H1 (cell line): Measurements from ENCODE around the gene ASCC2. TPM values are rescaled to one million over a fixed set of nuclear protein-coding genes. Genes with fewer than 3 reads are reported as not detected.

Experiments
- CTCF ChIA-PET: fragments of 300-600 bp; sonication (Branson Sonifier 250); formaldehyde crosslinking; loops from one replicate; lab custom pipeline; 2021; ENCODE audit not compliant: partially characterized antibody; lab: Charles Lee
- POLR2A ChIA-PET: fragments of 300-600 bp; sonication (Branson Sonifier 250); formaldehyde crosslinking; loops from one replicate; lab custom pipeline; 2021; ENCODE audit warnings: inconsistent platforms; ENCODE audit not compliant: partially characterized antibody; lab: Charles Lee
- DNase-seq, 2 experiments: peaks; one replicate each; pipeline versions ENCODE4 v3.0.0 to v3.0.0-alpha.2; 2010 to 2022; ENCODE audit warnings: low spot score in 2 of 2, low read depth in 1 of 2, mixed read lengths in 1 of 2
- FAIRE-seq: peaks from 2 replicates; lab custom pipeline; 2011; peaks lifted over from hg19 to GRCh38; lab: Jason Lieb, UNC
- H2AFZ ChIP-seq: 2 replicates; pipeline ENCODE4 v1.8.1; 2012; ENCODE audit warnings: low read length, inconsistent platforms
- H2AK5ac ChIP-seq: 2 replicates; pipeline ENCODE4 v1.6.1; 2013; ENCODE audit warnings: low read depth, low read length
- H2BK120ac ChIP-seq: replicated peaks from 2 replicates; pipeline ENCODE3; 2013; ENCODE audit warnings: low read depth, low read length, inconsistent platforms
- H2BK12ac ChIP-seq: 2 replicates; pipeline ENCODE4 v1.6.1; 2013; ENCODE audit warnings: low read depth, low read length
- H2BK15ac ChIP-seq: 2 replicates; pipeline ENCODE4 v1.6.1; 2013; ENCODE audit warnings: low read length
- H2BK20ac ChIP-seq: 2 replicates; pipeline ENCODE4 v1.6.1; 2013; ENCODE audit warnings: low read length
- H2BK5ac ChIP-seq: 2 replicates; pipeline ENCODE4 v1.6.1; 2013; ENCODE audit warnings: low read depth, low read length
- H3K14ac ChIP-seq: 2 replicates; pipeline ENCODE4 v1.6.1; 2013; ENCODE audit warnings: inconsistent platforms; ENCODE audit not compliant: insufficient read length
- H3K18ac ChIP-seq: 2 replicates; pipeline ENCODE4 v1.6.1; 2013; ENCODE audit warnings: low read length; ENCODE audit errors: extremely low read depth
- H3K23ac ChIP-seq: 2 replicates; pipeline ENCODE4 v1.6.1; 2013; ENCODE audit warnings: inconsistent platforms; ENCODE audit not compliant: insufficient read length
- H3K23me2 ChIP-seq: 2 replicates; pipeline ENCODE4 v1.6.1; 2013; ENCODE audit warnings: low read depth, low read length
- H3K27ac ChIP-seq: 2 replicates; pipeline ENCODE4 v1.6.1; 2011; ENCODE audit warnings: low read depth, low read length, inconsistent platforms
- H3K27me3 ChIP-seq, 4 experiments: replicated peaks in 1 of 4; 1 replicate in 1 of 4; 2 replicates in 3 of 4; pipeline versions ENCODE4 v1.6.1 to v1.8.1; 2011 to 2013; ENCODE audit warnings: low read length in 3 of 4, mild to moderate bottlenecking in 3 of 4, inconsistent platforms in 2 of 4, mixed read lengths in 2 of 4, moderate library complexity in 1 of 4; ENCODE audit not compliant: control insufficient read depth in 3 of 4, insufficient read depth in 3 of 4; ENCODE audit errors: extremely low read depth in 1 of 4
- H3K36me3 ChIP-seq, 4 experiments: 2 replicates each; pipeline versions ENCODE4 v1.6.1 to v1.8.1; 2011 to 2013; ENCODE audit warnings: mild to moderate bottlenecking in 4 of 4, low read length in 3 of 4, moderate library complexity in 2 of 4, control low read depth in 1 of 4, inconsistent platforms in 1 of 4; ENCODE audit not compliant: insufficient read depth in 4 of 4, control insufficient read depth in 2 of 4
- H3K4ac ChIP-seq: replicated peaks from 2 replicates; pipeline ENCODE3; 2013; ENCODE audit warnings: low read length, low read depth, mixed read lengths, inconsistent platforms; ENCODE audit not compliant: insufficient read length
- H3K4me1 ChIP-seq, 4 experiments: replicated peaks in 1 of 4; 1 replicate in 1 of 4; 2 replicates in 3 of 4; pipeline versions ENCODE4 v1.6.1 to v1.8.1; 2011 to 2013; ENCODE audit warnings: low read length in 3 of 4, inconsistent platforms in 2 of 4, mixed read lengths in 1 of 4; ENCODE audit not compliant: insufficient read depth in 4 of 4, control insufficient read depth in 3 of 4
- H3K4me2 ChIP-seq, 2 experiments: 2 replicates each; pipeline versions ENCODE4 v1.6.1 to v1.8.1; 2011 to 2013; ENCODE audit warnings: low read depth in 2 of 2, low read length in 2 of 2, control low read depth in 1 of 2, inconsistent platforms in 1 of 2, mild to moderate bottlenecking in 1 of 2; ENCODE audit not compliant: insufficient read depth in 1 of 2
- H3K4me3 ChIP-seq, 4 experiments: fragments of 200-600, 300-600 bp in 1 of 4; sonication (generic), shearing (Covaris generic), sonication (Bioruptor Twin) in 1 of 4; 2 replicates each; pipeline versions ENCODE4 v1.5.1 to v1.8.1; 2011 to 2016; ENCODE audit warnings: low read length in 4 of 4, low read depth in 3 of 4, control low read depth in 2 of 4, inconsistent platforms in 2 of 4, mild to moderate bottlenecking in 2 of 4, mixed read lengths in 1 of 4, moderate library complexity in 1 of 4; ENCODE audit not compliant: insufficient read depth in 2 of 4; ENCODE audit errors: extremely low read depth in 1 of 4
- H3K56ac ChIP-seq: replicated peaks from 2 replicates; pipeline ENCODE3; 2013; ENCODE audit warnings: low read depth, mild to moderate bottlenecking, mixed read lengths, low read length, inconsistent platforms; ENCODE audit not compliant: insufficient read length
- H3K79me1 ChIP-seq: 2 replicates; pipeline ENCODE4 v1.6.1; 2013; ENCODE audit warnings: low read depth, low read length, control low read depth
- H3K79me2 ChIP-seq, 2 experiments: 2 replicates each; pipeline versions ENCODE4 v1.6.1 to v1.8.1; 2012 to 2013; ENCODE audit warnings: low read length in 2 of 2, mild to moderate bottlenecking in 2 of 2, inconsistent platforms in 1 of 2; ENCODE audit not compliant: insufficient read depth in 2 of 2, control insufficient read depth in 1 of 2
- H3K9ac ChIP-seq, 4 experiments: replicated peaks in 1 of 4; 1 replicate in 1 of 4; 2 replicates in 3 of 4; pipeline versions ENCODE4 v1.6.1 to v1.8.1; 2011 to 2013; ENCODE audit warnings: low read depth in 3 of 4, low read length in 3 of 4, control low read depth in 2 of 4, mild to moderate bottlenecking in 2 of 4, moderate library complexity in 2 of 4, inconsistent platforms in 1 of 4; ENCODE audit errors: extremely low read depth in 1 of 4
- H3K9me3 ChIP-seq, 2 experiments: 2 replicates each; pipeline versions ENCODE4 v1.6.1 to v1.8.1; 2012 to 2013; ENCODE audit warnings: mild to moderate bottlenecking in 2 of 2, moderate library complexity in 2 of 2, control low read depth in 1 of 2, inconsistent platforms in 1 of 2, low read depth in 1 of 2, low read length in 1 of 2, mixed read lengths in 1 of 2; ENCODE audit not compliant: insufficient read depth in 2 of 2
- H4K20me1 ChIP-seq, 2 experiments: replicated peaks in 1 of 2; 2 replicates each; pipeline versions ENCODE3 to v1.8.1; 2011 to 2013; ENCODE audit warnings: inconsistent platforms in 2 of 2, low read length in 2 of 2, mild to moderate bottlenecking in 1 of 2; ENCODE audit not compliant: insufficient read depth in 2 of 2, control insufficient read depth in 1 of 2
- H4K5ac ChIP-seq: 2 replicates; pipeline ENCODE4 v1.6.1; 2013; ENCODE audit warnings: low read length, low read depth, mixed read lengths, inconsistent platforms; ENCODE audit not compliant: insufficient read length
- H4K8ac ChIP-seq: 2 replicates; pipeline ENCODE4 v1.8.0; 2013; ENCODE audit warnings: mild to moderate bottlenecking, moderate library complexity, low read length, inconsistent platforms; ENCODE audit not compliant: insufficient read depth; ENCODE audit errors: extremely low read depth
- H4K91ac ChIP-seq: replicated peaks from 2 replicates; pipeline ENCODE3; 2013; ENCODE audit warnings: low read length, mixed read lengths, inconsistent platforms; ENCODE audit not compliant: insufficient read length
- BCL11A ChIP-seq, 2 experiments: IDR thresholded peaks; one replicate each; pipeline ENCODE4 v1.6.1; 2011; ENCODE audit warnings: low read depth in 2 of 2, low read length in 2 of 2, mild to moderate bottlenecking in 2 of 2
- CTBP2 ChIP-seq: IDR thresholded peaks from 2 replicates; pipeline ENCODE4 v1.7.0; 2011; ENCODE audit warnings: borderline replicate concordance, mild to moderate bottlenecking, moderate library complexity, mixed read lengths, low read length; ENCODE audit not compliant: insufficient read depth, insufficient read length
- EP300 ChIP-seq, 2 experiments: IDR thresholded peaks; 1 replicate in 1 of 2; 2 replicates in 1 of 2; pipeline ENCODE4 v1.6.1; 2011 to 2012; ENCODE audit warnings: low read depth in 2 of 2, low read length in 2 of 2, mild to moderate bottlenecking in 2 of 2, borderline replicate concordance in 1 of 2, inconsistent platforms in 1 of 2, moderate library complexity in 1 of 2
- GTF2F1 ChIP-seq: IDR thresholded peaks from 2 replicates; pipeline ENCODE4 v1.6.1; 2012; ENCODE audit warnings: low read depth, low read length, improper control_type of control experiment, borderline replicate concordance
- HDAC6 ChIP-seq: IDR thresholded peaks from one replicate; pipeline ENCODE4 v1.7.1; 2012; ENCODE audit warnings: low read depth, mild to moderate bottlenecking, inconsistent platforms, low read length, moderate library complexity
- MAFK ChIP-seq: IDR thresholded peaks from 2 replicates; pipeline ENCODE4 v1.6.1; 2012; ENCODE audit warnings: low read depth, mild to moderate bottlenecking, improper control_type of control experiment, low read length
- NRF1 ChIP-seq: IDR thresholded peaks from 2 replicates; pipeline ENCODE4 v1.6.1; 2011; ENCODE audit warnings: mild to moderate bottlenecking, low read depth, low read length, improper control_type of control experiment
- RAD21 ChIP-seq, 2 experiments: IDR thresholded peaks in 1 of 2; conservative IDR thresholded peaks in 1 of 2; 2 replicates each; pipeline ENCODE4 v1.6.1; 2011; ENCODE audit warnings: low read depth in 2 of 2, low read length in 2 of 2, improper control_type of control experiment in 1 of 2, inconsistent platforms in 1 of 2, mild to moderate bottlenecking in 1 of 2, moderate library complexity in 1 of 2
- RNF2 ChIP-seq: fragments of 200-900, 300-1000 bp; sonication (generic); IDR thresholded peaks from 2 replicates; pipeline ENCODE4 v1.7.1; 2016; ENCODE audit warnings: borderline replicate concordance, low read depth, mild to moderate bottlenecking, antibody characterized with exemption, low read length; ENCODE audit not compliant: poor library complexity, severe bottlenecking; ENCODE audit errors: missing control alignments
- SP1 ChIP-seq: IDR thresholded peaks from 2 replicates; pipeline ENCODE4 v1.6.1; 2011; ENCODE audit warnings: low read depth, low read length
- SP4 ChIP-seq: IDR thresholded peaks from 2 replicates; pipeline ENCODE4 v1.6.1; 2012; ENCODE audit warnings: low read length, inconsistent platforms
- ZNF274 ChIP-seq: IDR thresholded peaks from 2 replicates; pipeline ENCODE4 v1.7.0; 2012; ENCODE audit warnings: low read length, borderline replicate concordance; ENCODE audit errors: extremely low read depth
- WGBS, 2 experiments: shearing (Covaris generic) in 1 of 2; methylation state at CpG; one replicate each; pipeline versions ENCODE4 v1.1.6 to v1.1.7; 2013 to 2015; ENCODE audit warnings: low lambda C conversion rate in 2 of 2, mixed read lengths in 2 of 2, inconsistent platforms in 1 of 2, low coverage in 1 of 2, missing lambda C conversion rate in 1 of 2; ENCODE audit not compliant: insufficient replicate concordance in 2 of 2, insufficient coverage in 1 of 2, insufficient read length in 1 of 2; ENCODE audit errors: extremely low coverage in 1 of 2, missing lambda C conversion rate in 1 of 2; 5-methylcytosine and 5-hydroxymethylcytosine counted together
- polyA plus RNA-seq, 7 experiments: library from polyadenylated mRNA; depleted of rRNA in 3 of 7; stranded (reverse) in 5 of 7; unstranded in 2 of 7; fragments of >200 nt in 5 of 7; fragments of 200-250 nt in 2 of 7; gene quantifications; 1 replicate in 5 of 7; 2 replicates in 1 of 7; 4 replicates in 1 of 7; pipeline versions ENCODE4 v1.2.1 to v1.2.3, GENCODE V29; 2011 to 2013; ENCODE audit warnings: missing spikeins in 2 of 7, mixed read lengths in 2 of 7
- total RNA-seq: library from RNA; stranded (reverse); fragmentation: NEBNext Ultra II Directional; extraction: Animal tissue kit (Norgen Biotek cat#: 25700); gene quantifications from 2 replicates; pipeline ENCODE4 v1.2.1, GENCODE V29; 2021

Gene ASCC2
- total and polyA plus RNA-seq, 2 of the 8 experiments (the other 6 are each of a cell fraction or from before 2014, with no cell fraction given): 35.0 to 35.8 TPM

DNA sequence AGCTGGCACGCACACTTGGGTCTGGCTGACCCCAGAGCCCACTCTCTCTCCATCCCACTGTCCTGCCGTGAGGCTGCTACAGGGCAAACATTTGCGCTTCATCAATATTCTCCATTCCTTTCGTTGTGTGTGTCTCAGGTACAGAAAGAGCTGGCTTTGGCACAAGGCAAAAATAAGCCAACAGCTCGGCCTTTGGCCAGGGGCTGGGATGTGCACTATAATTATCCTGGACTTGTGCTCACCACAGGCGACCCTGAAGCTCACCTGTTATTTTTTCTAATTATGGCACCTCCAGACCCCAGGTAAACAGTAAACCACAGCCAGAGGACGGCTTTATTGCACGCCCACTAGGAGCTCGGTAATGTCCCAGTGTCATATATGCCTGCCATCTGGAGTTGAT, 82.2 kb downstream of the ASCC2 start:
- Histone ChIP-seq H3K27ac (no peak overlapping the region), H3K23me2 (no peaks in the 10 kb centered on the region), H2BK15ac (no peak overlapping the region), H4K91ac (no peak overlapping the region), H3K4ac (no peak overlapping the region), H4K20me1 (peaks cover 0 to 1% of the 10 kb centered on the region in 2 experiments), H2BK120ac (no peak overlapping the region), H2BK12ac (0 out of 2 replicates have a peak overlapping the region, but pooled peaks have one; percentile 27), H2AFZ (no peak overlapping the region), H3K4me1 (peaks cover 0 to 2% (median 0%) of the 10 kb centered on the region in 4 experiments; a peak in 2 of 7 replicates), H4K5ac (no peak overlapping the region), H3K9ac (no peak overlapping the region; a peak in 1 of 7 replicates), H2AK5ac (no peak overlapping the region), H3K18ac (no peak overlapping the region), H3K4me3 (no peak overlapping the region), H2BK5ac (no peak overlapping the region), H3K14ac (no peak overlapping the region), H3K36me3 (no peaks in the 10 kb centered on the region), H2BK20ac (no peak overlapping the region), H3K9me3 (no peaks in the 10 kb centered on the region), H3K27me3 (no peaks in the 10 kb centered on the region), H3K79me2 (no peaks in the 10 kb centered on the region), H3K56ac (no peak overlapping the region), H3K23ac (no peak overlapping the region), H4K8ac (no peak overlapping the region), H3K4me2 (no peak overlapping the region), H3K79me1 (no peaks in the 10 kb centered on the region)
- ChIA-PET POLR2A (no interaction called here), CTCF (interaction anchor here (0.7 to 1.5 kb wide), 3 partner anchors 17 to 224 kb away, joined by 3 to 4 read pairs (median 4); no protein-coding TSS in a partner anchor)
- 93% methylated on average over 9 of the region's 9 CpGs; no CpG with 5 or more reads in 1 of the 2 experiments for WGBS, 2 experiments
- DNase-seq (no peak), FAIRE-seq (no peak)
- TF ChIP-seq RAD21 (IDR thresholded peaks at IDR 0.05 in 1 of 2, conservative IDR thresholded peaks at IDR 0.05 in 1 of 2; ENCODE audit: low read depth in 2 of 2, low read length in 2 of 2) (no peak), EP300 (IDR thresholded peaks at IDR 0.05; ENCODE audit: borderline replicate concordance in 1 of 2, low read depth in 2 of 2, low read length in 2 of 2) (no peak), BCL11A (IDR thresholded peaks at IDR 0.05; ENCODE audit: low read depth in 2 of 2, low read length in 2 of 2) (no peak), CTBP2 (no peak), HDAC6 (no peak), RNF2 (no peak), SP4 (no peak), GTF2F1 (no peak), SP1 (no peak), ZNF274 (no peak), MAFK (no peak), NRF1 (no peak)
